ENCODE measurements around the gene TEX261. TPM values are rescaled to one million over a fixed set of nuclear protein-coding genes. Genes with fewer than 3 reads are reported as not detected.

Gene TEX261
- total and polyA plus RNA-seq, 7 donors = 31.9 to 70.7 (median 53.8) TPM

DNA sequence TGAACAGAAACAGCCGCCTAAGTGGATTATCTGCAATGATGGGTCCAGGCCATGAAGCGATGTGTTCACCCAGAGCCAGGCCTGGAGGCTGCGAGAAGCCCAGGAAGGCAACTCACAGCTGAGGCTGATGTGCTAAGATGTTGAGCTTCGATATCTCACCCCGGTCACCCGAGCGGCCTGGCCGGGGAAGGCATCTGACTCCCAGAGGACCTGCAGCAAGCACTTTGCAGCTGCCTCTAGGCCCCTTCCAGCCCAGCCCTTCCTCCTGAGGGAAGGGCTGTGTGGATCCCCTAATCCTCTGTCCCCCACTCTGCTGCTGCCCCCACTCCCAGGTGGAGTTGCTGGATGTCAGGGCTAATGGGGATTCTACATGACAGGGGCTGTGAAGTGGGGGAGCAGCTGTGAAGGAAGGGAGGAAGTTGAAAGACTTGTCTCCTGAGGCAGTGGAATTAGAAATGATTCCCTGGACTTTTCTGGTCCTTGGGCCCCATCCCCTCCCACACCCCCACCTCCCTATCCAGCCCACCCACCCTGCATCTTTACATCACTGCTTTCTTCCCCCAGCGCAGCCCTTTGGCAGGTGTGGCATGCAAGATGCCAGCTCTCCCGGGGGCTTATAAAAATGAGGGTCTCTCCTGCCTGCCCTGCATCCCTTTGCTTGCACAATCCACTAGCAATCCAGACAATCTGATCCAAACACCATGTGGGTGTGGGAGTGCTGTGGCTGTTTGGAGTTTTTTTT, 54.7 kb downstream of the TEX261 start:
- intact Hi-C loops (cut with DNase I) = no loop called here
- ATAC-seq = no peak
- Histone ChIP-seq H3K9me3 (no peaks in the 10 kb centered on the region), H3K36me3 (ENCODE audit: insufficient read depth in 1 of 2, low read depth in 1 of 2) (no peaks in the 10 kb centered on the region), H3K4me3 (no peak overlapping the region), H3K27ac (no peak overlapping the region), H3K27me3 (ENCODE audit: insufficient read depth in 3 of 3, low read length in 2 of 3) (no peaks in the 10 kb centered on the region), H3K4me1 (no peaks in the 10 kb centered on the region)
- TF ChIP-seq, protein P1, sequence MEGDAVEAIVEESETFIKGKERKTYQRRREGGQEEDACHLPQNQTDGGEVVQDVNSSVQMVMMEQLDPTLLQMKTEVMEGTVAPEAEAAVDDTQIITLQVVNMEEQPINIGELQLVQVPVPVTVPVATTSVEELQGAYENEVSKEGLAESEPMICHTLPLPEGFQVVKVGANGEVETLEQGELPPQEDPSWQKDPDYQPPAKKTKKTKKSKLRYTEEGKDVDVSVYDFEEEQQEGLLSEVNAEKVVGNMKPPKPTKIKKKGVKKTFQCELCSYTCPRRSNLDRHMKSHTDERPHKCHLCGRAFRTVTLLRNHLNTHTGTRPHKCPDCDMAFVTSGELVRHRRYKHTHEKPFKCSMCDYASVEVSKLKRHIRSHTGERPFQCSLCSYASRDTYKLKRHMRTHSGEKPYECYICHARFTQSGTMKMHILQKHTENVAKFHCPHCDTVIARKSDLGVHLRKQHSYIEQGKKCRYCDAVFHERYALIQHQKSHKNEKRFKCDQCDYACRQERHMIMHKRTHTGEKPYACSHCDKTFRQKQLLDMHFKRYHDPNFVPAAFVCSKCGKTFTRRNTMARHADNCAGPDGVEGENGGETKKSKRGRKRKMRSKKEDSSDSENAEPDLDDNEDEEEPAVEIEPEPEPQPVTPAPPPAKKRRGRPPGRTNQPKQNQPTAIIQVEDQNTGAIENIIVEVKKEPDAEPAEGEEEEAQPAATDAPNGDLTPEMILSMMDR (IDR thresholded peaks at IDR 0.05) = no peak
- WGBS, 3 donors = 66 to 82% (median 69%) methylated on average over 10 of the region's 10 CpGs
- no peak for DNase-seq

DNA sequence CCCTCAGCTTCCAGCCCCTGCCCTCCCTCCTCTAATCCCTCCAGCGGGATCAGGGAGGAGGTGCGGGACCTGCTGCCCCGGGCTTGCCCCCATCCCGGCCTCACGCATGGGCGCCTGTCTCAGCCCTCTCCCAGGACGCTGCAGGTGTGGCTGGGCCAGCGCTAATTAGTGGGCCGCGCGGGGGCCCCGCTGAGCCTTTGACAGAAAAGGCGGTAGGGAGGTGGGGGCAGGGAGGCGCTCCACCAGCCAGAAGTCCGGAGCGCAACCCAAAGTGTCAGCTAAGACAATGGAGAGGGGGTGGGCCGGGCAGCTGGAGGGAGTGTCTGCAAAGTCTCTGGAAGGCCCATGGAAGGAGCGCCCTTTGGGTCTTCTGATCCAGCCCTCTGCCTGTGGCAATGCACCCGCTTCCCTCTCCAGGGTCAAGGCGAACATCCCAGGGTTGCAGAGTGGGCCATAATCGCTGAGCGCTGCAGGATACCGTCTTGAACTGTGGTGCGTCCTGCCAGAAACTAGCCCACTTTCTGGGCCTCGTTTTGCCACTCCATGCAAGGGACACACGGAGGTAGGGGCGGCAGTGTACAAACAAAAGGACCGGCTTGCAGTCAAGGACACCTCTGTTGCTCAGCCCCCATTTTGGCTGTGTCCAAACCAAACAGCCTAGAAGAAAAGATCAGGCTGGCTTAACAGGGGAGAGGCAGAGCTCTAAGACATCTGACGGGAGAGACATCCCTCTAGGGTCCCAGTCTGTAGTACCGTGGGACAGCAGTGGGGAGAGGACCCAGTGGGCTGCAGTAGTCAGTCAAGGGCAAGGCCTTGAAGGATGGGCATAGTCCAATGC, 55.5 kb downstream of the TEX261 start:
- Histone ChIP-seq H3K9me3 (no peaks in the 10 kb centered on the region), H3K4me1 (no peaks in the 10 kb centered on the region), H3K27ac (no peak overlapping the region), H3K27me3 (ENCODE audit: insufficient read depth in 3 of 3, low read length in 2 of 3) (no peaks in the 10 kb centered on the region), H3K36me3 (ENCODE audit: insufficient read depth in 1 of 2, low read depth in 1 of 2) (no peaks in the 10 kb centered on the region), H3K4me3 (no peak overlapping the region)
- 63 to 72% (median 66%) methylated on average over 30 of the region's 30 CpGs for WGBS, 3 donors
- TF ChIP-seq, protein P1 (IDR thresholded peaks at IDR 0.05) = no peak
- intact Hi-C loops (cut with DNase I) = no loop called here
- ATAC-seq (no peak), DNase-seq (no peak)

DNA sequence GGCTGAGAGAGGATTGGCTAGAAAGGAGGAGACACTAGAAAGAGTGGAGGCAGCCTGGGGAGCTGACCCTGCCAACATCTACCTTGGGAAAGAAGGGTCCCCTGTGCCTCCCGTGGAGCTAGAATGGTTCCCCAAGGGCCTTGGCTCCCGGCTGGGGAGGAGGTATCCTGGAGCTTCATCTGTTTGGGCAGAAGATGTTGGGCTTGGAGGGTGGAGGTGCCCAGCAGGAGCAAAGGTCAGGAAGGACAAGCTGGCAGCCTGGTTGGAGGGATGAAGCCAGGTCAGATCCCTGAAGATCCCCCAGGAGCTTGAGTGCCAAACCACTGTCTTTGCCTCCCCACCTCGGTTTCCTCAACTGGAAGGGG, 56.1 kb downstream of the TEX261 start:
- intact Hi-C loops (cut with DNase I) = no loop called here
- no peaks in the 10 kb centered on the region for H3K27me3 ChIP-seq (ENCODE audit: insufficient read depth in 3 of 3, low read length in 2 of 3)
- H3K36me3 ChIP-seq (ENCODE audit: insufficient read depth in 1 of 2, low read depth in 1 of 2) = no peaks in the 10 kb centered on the region
- WGBS, 3 donors = 44 to 50% (median 49%) methylated on average over 3 of the region's 3 CpGs
- no peak for ATAC-seq
- TF ChIP-seq, protein P1 (IDR thresholded peaks at IDR 0.05) = no peak
- H3K9me3 ChIP-seq = no peaks in the 10 kb centered on the region
- H3K27ac ChIP-seq = no peak overlapping the region
- H3K4me1 ChIP-seq = no peaks in the 10 kb centered on the region
- no peak overlapping the region for H3K4me3 ChIP-seq
- no peak for DNase-seq

DNA sequence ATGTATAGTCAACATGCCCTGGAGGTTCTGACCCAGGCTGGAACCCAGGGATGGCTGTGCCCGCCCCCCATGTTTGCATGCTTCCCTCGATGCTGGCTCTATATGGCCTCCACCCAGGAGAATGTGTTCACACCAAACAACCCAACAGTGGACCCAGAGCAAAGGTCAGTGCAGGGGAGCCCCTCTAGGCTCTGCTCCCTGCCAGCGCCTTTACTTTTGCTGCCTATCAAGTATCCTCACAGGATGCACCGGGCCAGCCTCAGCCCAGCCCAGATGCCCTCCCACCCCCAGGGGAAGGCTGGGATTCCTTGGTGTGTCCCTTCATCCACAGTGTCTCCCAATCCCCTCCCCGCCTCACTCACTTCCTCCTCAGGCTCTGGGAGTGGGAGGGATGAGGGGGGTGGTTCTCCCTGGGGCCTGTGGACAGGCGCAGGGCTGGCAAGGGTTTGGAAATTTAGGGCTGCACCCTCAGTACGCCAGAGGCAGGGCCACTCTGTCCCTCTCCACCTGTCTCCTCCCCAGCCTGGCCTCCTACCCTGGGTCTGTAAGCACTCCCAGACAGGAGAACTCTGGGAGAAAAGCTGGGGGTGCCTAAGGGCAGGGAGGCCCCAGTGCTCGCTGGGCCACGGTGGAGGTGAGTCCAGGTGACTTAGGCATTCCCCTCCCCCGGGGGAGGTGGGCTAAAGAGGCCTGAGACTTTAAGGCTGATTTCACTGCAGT, 56.6 kb downstream of the TEX261 start:
- H3K4me3 ChIP-seq = no peak overlapping the region
- no peak overlapping the region for H3K27ac ChIP-seq
- 68 to 75% (median 75%) methylated on average over 10 of the region's 10 CpGs for WGBS, 3 donors
- no peaks in the 10 kb centered on the region for H3K9me3 ChIP-seq
- TF ChIP-seq, protein P1 (IDR thresholded peaks at IDR 0.05) = no peak
- no peaks in the 10 kb centered on the region for H3K4me1 ChIP-seq
- H3K36me3 ChIP-seq (ENCODE audit: insufficient read depth in 1 of 2, low read depth in 1 of 2) = no peaks in the 10 kb centered on the region
- intact Hi-C loops (cut with DNase I) = no loop called here
- ATAC-seq (no peak), DNase-seq (no peak)
- H3K27me3 ChIP-seq (ENCODE audit: insufficient read depth in 3 of 3, low read length in 2 of 3) = no peaks in the 10 kb centered on the region

All from psoas muscle (tissue), 8 donors.